CD4-positive, alpha-beta T cell treated with Interleukin-4 for 4 hours (primary cell): ENCODE data around the gene OR2B6.
"Not testable (repeated sequence)": the region's sequence is repeated elsewhere in the genome, so short reads cannot be mapped to it uniquely, and the experiment has no call there.

ENCODE experiments used
- DNase-seq: peaks from one replicate; pipeline ENCODE4 v3.0.0-alpha.2; 2020

OR2B6 gene

GRCh38 chr6:27956941-27957340, at the start of gene OR2B6:
OR2B6 (plus strand) TSS chr6:27957241; CDS start chr6:27957241, 0 bp downstream.
- DNase-seq = no peak

- DNase-seq = no peak
Measured at GRCh38 chr6:27908017-27908416, 49.0 kb upstream of the OR2B6 start.

GRCh38 chr6:27911956-27912446, 45.0 kb upstream of the OR2B6 start, which contains the start of gene OR2B2:
OR2B2 (minus strand) TSS chr6:27912396; CDS start chr6:27912319, 77 bp downstream.
- no peak for DNase-seq

GRCh38 chr6:27922949-27923348, 34.1 kb upstream of the OR2B6 start:
- DNase-seq = no peak

GRCh38 chr6:27924179-27924578, 32.9 kb upstream of the OR2B6 start:
- no peak for DNase-seq

- DNase-seq = not testable (repeated sequence)
Measured at GRCh38 chr6:27928041-27928440, 29.0 kb upstream of the OR2B6 start.

- DNase-seq = not testable (repeated sequence)
Measured at GRCh38 chr6:27929930-27930329, 27.1 kb upstream of the OR2B6 start.

GRCh38 chr6:27931209-27931608, 25.8 kb upstream of the OR2B6 start:
- DNase-seq = no peak

- no peak for DNase-seq
Measured at GRCh38 chr6:27940766-27941165, 16.3 kb upstream of the OR2B6 start.

GRCh38 chr6:27943072-27943471, 14.0 kb upstream of the OR2B6 start:
- not testable (repeated sequence) for DNase-seq

- DNase-seq = no peak
Measured at GRCh38 chr6:27948237-27948636, 8.8 kb upstream of the OR2B6 start.

- DNase-seq = no peak
Measured at GRCh38 chr6:27951040-27951439, 6.0 kb upstream of the OR2B6 start.

GRCh38 chr6:27957516-27957915, 475 bp downstream of the OR2B6 start:
- no peak for DNase-seq

GRCh38 chr6:27962506-27962905, 5.5 kb downstream of the OR2B6 start:
- no peak for DNase-seq

- DNase-seq = no peak
Measured at GRCh38 chr6:27966044-27966443, 9.0 kb downstream of the OR2B6 start.

GRCh38 chr6:27966816-27967426, 9.9 kb downstream of the OR2B6 start:
- DNase-seq = no peak

- DNase-seq = no peak
Measured at GRCh38 chr6:27970444-27970843, 13.4 kb downstream of the OR2B6 start.

GRCh38 chr6:27972750-27973149, 15.7 kb downstream of the OR2B6 start:
- no peak for DNase-seq

GRCh38 chr6:27977387-27977786, 20.3 kb downstream of the OR2B6 start:
- DNase-seq = no peak

GRCh38 chr6:27978705-27979104, 21.7 kb downstream of the OR2B6 start:
- DNase-seq = no peak

- no peak for DNase-seq
Measured at GRCh38 chr6:27980111-27980510, 23.1 kb downstream of the OR2B6 start.

- DNase-seq = no peak
Measured at GRCh38 chr6:27986928-27987725, 30.1 kb downstream of the OR2B6 start.

GRCh38 chr6:27994616-27995015, 37.6 kb downstream of the OR2B6 start:
- DNase-seq = no peak

- no peak for DNase-seq
Measured at GRCh38 chr6:28000351-28001045, 43.5 kb downstream of the OR2B6 start.
